HUES6 (cell line): ENCODE data around the gene RBM38.

Experiments used
- H3K27ac ChIP-seq: 2 replicates; pipeline ENCODE4 v1.7.0; 2013; ENCODE audit warnings: low read depth, mild to moderate bottlenecking, low read length, inconsistent platforms
- H3K27me3 ChIP-seq: 2 replicates; pipeline ENCODE4 v1.6.1; 2013; ENCODE audit warnings: low read length; ENCODE audit not compliant: control insufficient read depth, insufficient read depth
- H3K36me3 ChIP-seq: 2 replicates; pipeline ENCODE4 v1.6.1; 2013; ENCODE audit warnings: low read length; ENCODE audit not compliant: control insufficient read depth, insufficient read depth
- H3K4me1 ChIP-seq: 2 replicates; pipeline ENCODE4 v1.6.1; 2013; ENCODE audit warnings: low read length; ENCODE audit not compliant: control insufficient read depth, insufficient read depth
- H3K4me3 ChIP-seq: 2 replicates; pipeline ENCODE4 v1.5.1; 2013; ENCODE audit warnings: low read depth, low read length
- H3K9ac ChIP-seq: one replicate; pipeline ENCODE4 v1.6.1; 2013; ENCODE audit warnings: mild to moderate bottlenecking, low read length
- H3K9me3 ChIP-seq: 2 replicates; pipeline ENCODE4 v1.6.1; 2013; ENCODE audit warnings: low read depth, low read length; ENCODE audit not compliant: control insufficient read depth, insufficient read depth

Gene RBM38

DNA sequence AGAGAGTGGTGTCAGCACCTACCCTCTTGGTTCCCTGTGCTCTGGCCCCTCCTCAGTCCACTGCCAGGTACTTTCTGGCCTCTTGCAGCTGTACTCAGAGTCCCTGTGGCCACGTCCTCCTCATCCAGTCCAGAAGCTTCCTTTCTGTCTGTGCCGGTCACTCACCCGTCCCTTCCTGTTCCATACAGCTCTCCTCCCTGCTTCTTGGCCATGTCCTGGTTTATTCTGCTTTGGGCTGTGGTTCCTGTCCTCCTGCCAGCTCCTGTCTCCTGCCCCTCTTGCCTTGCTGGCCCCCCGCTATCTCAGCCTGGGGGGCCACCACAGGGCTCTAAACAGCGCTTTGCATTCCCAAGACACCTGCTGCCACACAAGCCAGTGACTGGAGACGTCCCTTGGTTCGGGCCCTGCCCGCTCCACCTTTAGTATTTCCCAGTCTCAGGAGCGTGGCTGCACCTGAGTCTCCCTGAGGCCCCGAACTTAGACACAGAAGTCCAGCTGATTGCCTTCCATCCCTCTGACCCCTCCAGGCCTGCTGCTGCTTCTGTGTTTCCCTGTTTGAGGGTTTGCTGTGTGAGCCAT, 15.5 kb upstream of the RBM38 start:
- no peaks in the 10 kb centered on the region for H3K27me3 ChIP-seq
- no peaks in the 10 kb centered on the region for H3K9me3 ChIP-seq
- H3K4me3 ChIP-seq = no peak overlapping the region
- H3K9ac ChIP-seq = no peak overlapping the region
- peaks cover 95% of the 10 kb centered on the region for H3K36me3 ChIP-seq
- no peak overlapping the region for H3K27ac ChIP-seq
- peaks cover 7% of the 10 kb centered on the region for H3K4me1 ChIP-seq

DNA sequence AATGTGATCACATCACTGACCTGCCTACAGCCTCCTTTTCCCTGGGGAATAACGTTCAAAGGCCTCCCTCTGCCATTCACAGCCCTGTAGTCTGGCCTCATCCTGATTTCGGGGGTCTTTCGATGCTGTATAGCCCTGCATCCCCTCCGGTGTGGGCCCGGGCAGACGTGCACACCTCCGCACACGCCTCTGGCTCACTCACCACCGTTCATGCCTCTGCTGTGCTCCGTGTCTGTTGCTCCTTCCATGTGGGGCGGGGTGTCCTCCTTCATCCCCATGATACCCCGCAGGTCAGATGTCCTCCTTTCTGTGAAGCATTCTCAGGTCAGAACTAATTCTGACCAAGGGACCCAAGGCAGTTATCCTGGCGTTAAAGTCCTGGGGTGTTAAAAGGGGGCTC, 13.8 kb upstream of the RBM38 start:
- Histone ChIP-seq H3K9ac (no peak overlapping the region), H3K9me3 (no peaks in the 10 kb centered on the region), H3K4me1 (peaks cover 7% of the 10 kb centered on the region), H3K27me3 (no peaks in the 10 kb centered on the region), H3K27ac (no peak overlapping the region), H3K4me3 (no peak overlapping the region), H3K36me3 (peaks cover 81% of the 10 kb centered on the region)

DNA sequence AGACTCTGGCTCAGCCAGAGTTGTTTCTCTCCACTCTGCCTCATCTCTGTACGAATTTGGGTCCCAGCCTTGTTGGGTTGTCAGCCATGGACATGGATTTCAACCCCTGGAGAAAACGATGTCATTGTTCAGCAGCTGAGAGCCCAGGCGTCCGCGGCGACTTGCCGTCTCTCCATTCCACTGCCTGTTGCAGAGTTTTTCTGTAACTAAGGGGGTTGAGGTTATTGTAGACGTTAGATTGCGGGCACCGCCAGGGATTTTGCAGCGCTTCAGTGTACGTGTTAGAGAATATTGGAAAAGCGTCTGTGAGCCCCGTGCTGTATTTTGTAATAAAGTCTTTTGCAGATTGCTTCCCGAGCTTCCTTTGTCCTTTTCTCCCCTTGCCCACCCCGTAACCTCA, 13.1 kb upstream of the RBM38 start:
- Histone ChIP-seq H3K4me3 (no peak overlapping the region), H3K9me3 (no peaks in the 10 kb centered on the region), H3K36me3 (peaks cover 74% of the 10 kb centered on the region), H3K9ac (no peak overlapping the region), H3K4me1 (peaks cover 7% of the 10 kb centered on the region), H3K27me3 (no peaks in the 10 kb centered on the region), H3K27ac (no peak overlapping the region)

DNA sequence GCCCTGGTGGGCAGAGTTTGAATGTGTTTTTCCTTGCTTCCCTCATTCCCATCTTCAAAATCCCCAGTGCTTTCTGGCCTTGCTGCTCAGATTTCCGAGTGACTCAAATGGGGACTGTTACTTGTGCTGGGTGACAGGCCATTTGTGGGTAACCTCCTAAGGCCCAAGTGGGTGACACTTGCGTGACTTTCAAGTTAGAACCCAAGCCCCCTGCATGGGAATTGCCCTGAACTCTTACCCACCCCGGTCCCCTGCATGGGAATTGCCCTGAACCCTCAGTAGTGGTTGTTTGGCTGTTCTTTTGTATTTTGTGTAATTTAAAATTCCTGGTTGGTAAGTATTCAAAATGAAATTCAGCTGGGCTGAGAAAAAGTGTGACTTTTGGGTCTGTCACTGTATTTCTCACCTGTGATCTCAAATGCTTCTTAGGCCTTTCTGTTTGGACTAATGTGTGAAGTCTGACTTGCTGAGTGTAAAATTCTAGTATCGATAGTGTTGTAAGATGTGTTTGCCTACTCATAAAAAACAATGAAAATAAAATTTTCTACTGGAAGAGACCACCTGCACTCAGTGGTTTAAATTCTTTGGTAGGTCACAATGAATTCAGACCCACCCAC, 12.4 kb upstream of the RBM38 start:
- peaks cover 67% of the 10 kb centered on the region for H3K36me3 ChIP-seq
- H3K4me1 ChIP-seq = peaks cover 7% of the 10 kb centered on the region
- no peak overlapping the region for H3K9ac ChIP-seq

DNA sequence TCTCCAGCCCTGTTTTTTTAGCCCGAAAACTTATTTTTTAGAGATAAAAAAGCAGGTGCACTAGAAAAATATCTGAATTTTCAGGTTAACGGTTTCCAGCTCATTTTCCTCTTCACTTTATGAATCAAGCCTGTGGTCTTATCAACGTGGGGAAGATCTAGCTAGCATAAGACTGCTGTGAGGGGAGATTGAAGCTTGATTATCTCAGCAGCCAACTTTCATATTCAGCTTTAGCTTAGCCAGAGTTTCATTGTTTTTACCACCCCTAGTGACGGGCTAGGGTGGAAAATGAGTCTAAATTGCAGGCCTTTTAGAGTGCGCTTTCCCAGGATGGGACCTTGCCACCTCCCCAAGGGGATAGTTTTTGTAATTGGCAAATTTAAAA, 11.9 kb upstream of the RBM38 start:
- H3K36me3 ChIP-seq = peaks cover 64% of the 10 kb centered on the region
- H3K27me3 ChIP-seq = no peaks in the 10 kb centered on the region
- H3K9ac ChIP-seq = no peak overlapping the region
- H3K4me1 ChIP-seq = peaks cover 4% of the 10 kb centered on the region
- no peak overlapping the region for H3K4me3 ChIP-seq
- H3K9me3 ChIP-seq = no peaks in the 10 kb centered on the region
- no peak overlapping the region for H3K27ac ChIP-seq

More for the DNA sequence above, 12.4 kb upstream of the RBM38 start:
- H3K4me3 ChIP-seq = no peak overlapping the region
- H3K27ac ChIP-seq = no peak overlapping the region
- H3K27me3 ChIP-seq = no peaks in the 10 kb centered on the region
- no peaks in the 10 kb centered on the region for H3K9me3 ChIP-seq

DNA sequence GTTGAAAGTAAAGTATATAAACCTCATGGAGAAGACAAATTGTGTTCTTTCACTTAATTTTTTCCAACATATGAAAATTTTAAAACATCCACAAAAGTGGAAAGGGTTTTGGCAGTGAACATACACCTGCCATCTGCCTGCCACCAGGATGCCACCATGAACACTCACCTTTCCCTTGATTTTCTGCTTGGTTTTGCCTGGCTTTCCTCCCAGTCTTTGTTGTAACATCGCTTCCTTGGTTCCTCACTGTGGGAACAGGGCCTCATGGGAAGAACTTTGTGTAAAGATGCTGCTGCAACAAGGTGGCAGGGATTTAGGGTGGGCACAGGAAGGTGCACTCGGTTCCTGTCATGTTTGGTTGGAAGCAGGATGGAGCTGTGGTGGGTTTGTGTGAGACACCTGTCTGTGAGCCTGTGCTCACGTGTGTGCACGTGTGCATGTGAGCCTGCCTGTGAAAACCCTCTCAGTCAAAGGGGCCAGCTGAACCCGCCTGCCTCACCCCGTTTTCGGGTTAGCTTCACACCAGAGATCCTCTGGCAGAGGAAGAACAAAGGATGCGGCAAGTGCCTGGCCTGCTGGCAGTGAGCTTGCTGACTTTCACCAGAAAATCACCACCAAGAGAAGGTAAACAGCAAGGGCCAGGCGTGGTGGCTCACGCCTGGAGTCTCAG, 11.0 kb upstream of the RBM38 start:
- Histone ChIP-seq H3K4me3 (no peak overlapping the region), H3K9me3 (no peaks in the 10 kb centered on the region), H3K9ac (no peak overlapping the region), H3K4me1 (no peaks in the 10 kb centered on the region), H3K36me3 (peaks cover 61% of the 10 kb centered on the region), H3K27me3 (no peaks in the 10 kb centered on the region), H3K27ac (no peak overlapping the region)

DNA sequence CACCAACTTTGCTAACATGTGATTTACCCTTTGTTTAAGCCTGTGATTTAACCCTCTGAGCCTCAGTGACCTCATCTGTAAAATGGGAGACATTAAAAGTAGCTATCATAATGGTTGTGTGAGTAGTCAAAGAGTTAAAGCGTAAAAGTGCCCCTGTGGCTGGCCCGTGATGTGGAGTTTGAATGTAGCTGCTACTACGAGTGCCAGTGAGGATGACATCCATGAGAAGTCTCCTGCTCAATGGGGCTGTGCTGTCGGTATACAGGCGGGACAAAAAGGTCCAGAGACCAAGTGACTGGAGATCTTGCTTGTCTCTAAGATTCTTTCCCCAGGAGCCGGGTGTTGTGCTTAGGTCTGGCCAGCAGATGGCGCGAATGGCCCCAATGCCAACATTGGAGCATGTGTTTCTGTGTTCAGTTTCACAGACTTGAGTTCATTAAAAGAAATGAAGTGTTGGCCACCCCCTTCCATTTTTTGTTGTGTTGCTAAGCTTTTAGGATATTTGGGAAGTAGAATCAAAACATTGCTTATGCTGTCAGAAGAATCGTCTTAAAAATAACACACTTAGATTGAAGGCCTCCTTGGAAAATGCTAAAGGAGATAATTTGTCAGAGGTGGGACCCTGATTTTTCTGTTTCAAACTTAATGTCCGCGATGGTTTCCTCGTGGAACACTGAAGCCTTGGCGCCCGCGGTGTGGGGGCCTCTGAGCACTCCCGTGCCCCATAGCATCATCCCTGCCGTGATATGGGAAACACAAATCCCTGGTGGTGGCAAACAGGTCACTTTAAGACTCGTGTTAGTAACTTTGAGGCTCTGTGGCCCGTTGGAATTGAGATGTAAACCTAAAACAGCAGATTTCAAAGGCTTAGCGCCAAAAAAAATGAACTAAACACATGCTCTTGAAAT, 9.3 kb upstream of the RBM38 start:
- H3K9ac ChIP-seq = no peak overlapping the region
- H3K27me3 ChIP-seq = no peaks in the 10 kb centered on the region
- H3K27ac ChIP-seq = no peak overlapping the region
- no peaks in the 10 kb centered on the region for H3K4me1 ChIP-seq
- no peaks in the 10 kb centered on the region for H3K9me3 ChIP-seq
- H3K4me3 ChIP-seq = no peak overlapping the region
- peaks cover 45% of the 10 kb centered on the region for H3K36me3 ChIP-seq

DNA sequence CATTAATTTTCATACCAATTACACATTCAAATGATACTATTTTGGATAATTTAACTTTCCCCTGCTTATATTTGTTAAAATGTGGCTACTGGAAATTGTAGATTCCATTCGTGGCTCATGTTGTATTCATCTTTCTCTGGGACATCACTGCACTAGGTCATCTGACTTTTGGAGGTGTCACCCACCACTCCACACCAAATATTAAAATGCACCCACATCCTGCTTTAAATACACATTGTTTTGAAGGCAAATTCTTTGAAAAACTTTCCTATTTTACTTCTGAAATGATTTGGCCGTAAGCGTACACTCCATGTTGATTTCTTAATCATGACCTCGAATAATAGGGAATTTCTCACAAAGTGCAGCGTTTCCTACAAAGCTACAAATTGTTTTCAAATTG, 8.7 kb upstream of the RBM38 start:
- no peak overlapping the region for H3K9ac ChIP-seq
- peaks cover 38% of the 10 kb centered on the region for H3K36me3 ChIP-seq
- no peak overlapping the region for H3K27ac ChIP-seq
- H3K4me1 ChIP-seq = no peaks in the 10 kb centered on the region
- H3K27me3 ChIP-seq = no peaks in the 10 kb centered on the region
- H3K9me3 ChIP-seq = no peaks in the 10 kb centered on the region
- no peak overlapping the region for H3K4me3 ChIP-seq

DNA sequence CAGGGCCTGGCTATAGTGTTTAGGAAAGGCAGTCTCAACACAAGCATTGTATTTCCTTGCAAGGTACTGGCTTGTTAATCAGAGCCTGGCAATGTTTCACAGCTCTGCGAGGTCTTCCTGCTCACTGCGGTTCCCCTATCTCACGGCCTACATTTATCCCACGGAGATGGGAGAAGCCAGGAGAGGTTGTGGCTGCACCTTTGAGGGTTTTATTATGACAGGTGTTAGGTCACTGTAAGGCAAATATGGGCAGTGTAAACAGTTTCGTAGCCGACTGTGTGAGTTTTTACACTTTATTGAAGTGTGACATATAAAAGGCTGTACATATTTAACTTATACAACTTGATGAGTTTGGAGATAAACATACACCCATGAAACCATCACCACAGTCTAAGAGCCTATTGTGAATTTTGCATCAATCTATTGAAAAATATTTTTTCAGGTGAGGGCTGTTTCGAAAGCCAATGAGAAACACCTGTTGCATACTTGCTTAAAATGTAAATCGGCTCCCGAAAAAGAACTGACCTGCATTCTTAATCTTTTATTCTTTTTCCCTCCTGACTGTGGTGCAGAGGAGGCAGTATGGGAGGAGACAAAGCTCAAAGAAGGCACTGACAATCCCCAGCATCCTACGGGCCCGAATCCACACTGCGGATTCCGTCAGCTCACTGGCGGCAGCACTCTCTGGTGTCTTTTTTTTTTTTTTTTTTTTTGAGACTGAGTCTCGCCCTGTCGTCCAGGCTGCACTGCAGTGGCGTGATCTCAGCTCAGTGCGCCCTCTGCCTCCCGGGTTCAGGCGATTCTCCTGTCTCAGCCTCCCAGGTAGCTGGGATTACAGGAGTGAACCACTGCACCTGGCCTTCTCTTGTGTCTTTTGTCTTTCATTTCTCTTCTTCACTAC, 7.5 kb upstream of the RBM38 start:
- H3K27me3 ChIP-seq = no peaks in the 10 kb centered on the region
- H3K36me3 ChIP-seq = peaks cover 26% of the 10 kb centered on the region
- H3K4me3 ChIP-seq = no peak overlapping the region
- H3K4me1 ChIP-seq = no peaks in the 10 kb centered on the region
- no peak overlapping the region for H3K9ac ChIP-seq
- H3K9me3 ChIP-seq = no peaks in the 10 kb centered on the region
- no peak overlapping the region for H3K27ac ChIP-seq

DNA sequence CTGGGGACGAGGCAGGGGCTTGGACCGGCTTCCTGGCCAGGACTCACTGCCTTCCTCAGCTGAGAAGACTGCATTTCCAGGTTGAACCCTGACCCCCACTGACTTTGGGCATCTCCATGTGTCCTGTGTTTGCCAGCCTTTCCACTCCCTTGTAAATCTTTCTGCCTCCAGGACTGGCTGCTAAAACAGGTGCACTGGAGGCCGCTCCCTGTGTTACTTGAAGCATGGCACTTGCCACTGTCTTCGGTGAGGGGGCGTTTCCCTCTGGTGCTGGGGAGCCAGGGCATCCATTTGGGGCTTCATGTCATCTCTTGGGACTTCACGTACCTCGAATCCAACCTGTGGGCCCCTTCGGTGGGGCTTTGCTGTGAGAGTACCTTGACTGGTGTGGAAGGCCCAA, 6.7 kb upstream of the RBM38 start:
- Histone ChIP-seq H3K9me3 (no peaks in the 10 kb centered on the region), H3K4me3 (no peak overlapping the region), H3K27ac (no peak overlapping the region), H3K27me3 (no peaks in the 10 kb centered on the region), H3K4me1 (peaks cover 2% of the 10 kb centered on the region), H3K9ac (no peak overlapping the region), H3K36me3 (peaks cover 22% of the 10 kb centered on the region)
